HG03108 (cell line): ENCODE measurements around the gene SURF4.
"Not testable (repeated sequence)": the region's sequence is repeated elsewhere in the genome, so short reads cannot be mapped to it uniquely, and the experiment has no call there.

Experiments used
- ATAC-seq: cut with Tn5 transposase; IDR thresholded peaks from one replicate; pipeline ENCODE4 v1.9.1; 2021; ENCODE audit warnings: moderate library complexity; ENCODE audit not compliant: unreplicated experiment

Gene SURF4

GRCh38 chr9:133335924-133336811 lies 39.7 kb downstream of the SURF4 start, which contains the start of gene SURF6:
SURF6 (minus strand) TSS chr9:133336188; CDS start chr9:133336132, 56 bp downstream.
- ATAC-seq, result peak; percentile 76

GRCh38 chr9:133334888-133335287 lies 41.0 kb downstream of the SURF4 start:
- ATAC-seq, result not testable (repeated sequence)

- ATAC-seq, result no peak
Measured at GRCh38 chr9:133334161-133334560, 41.7 kb downstream of the SURF4 start.

GRCh38 chr9:133333566-133333965 lies 42.3 kb downstream of the SURF4 start:
- no peak for ATAC-seq

- no peak for ATAC-seq
Measured at GRCh38 chr9:133333011-133333410, 42.8 kb downstream of the SURF4 start.

- no peak for ATAC-seq
Measured at GRCh38 chr9:133332381-133332730, 43.5 kb downstream of the SURF4 start.

- ATAC-seq, result no peak
Measured at GRCh38 chr9:133331641-133332380, 44.0 kb downstream of the SURF4 start.

- no peak for ATAC-seq
Measured at GRCh38 chr9:133331221-133331620, 44.6 kb downstream of the SURF4 start.

GRCh38 chr9:133329306-133330156 lies 46.3 kb downstream of the SURF4 start:
- not testable (repeated sequence) for ATAC-seq

- ATAC-seq, result no peak
Measured at GRCh38 chr9:133327834-133328484, 47.9 kb downstream of the SURF4 start.

- not testable (repeated sequence) for ATAC-seq
Measured at GRCh38 chr9:133327021-133327420, 48.8 kb downstream of the SURF4 start.

GRCh38 chr9:133323991-133324703 lies 51.7 kb downstream of the SURF4 start:
- no peak for ATAC-seq

- ATAC-seq, result no peak
Measured at GRCh38 chr9:133323211-133323610, 52.6 kb downstream of the SURF4 start.

- ATAC-seq, result no peak
Measured at GRCh38 chr9:133322701-133323100, 53.2 kb downstream of the SURF4 start.

- ATAC-seq, result no peak
Measured at GRCh38 chr9:133321411-133321935, 54.4 kb downstream of the SURF4 start.

GRCh38 chr9:133320421-133320881 lies 55.4 kb downstream of the SURF4 start:
- ATAC-seq, result no peak

GRCh38 chr9:133317551-133317950 lies 58.3 kb downstream of the SURF4 start:
- ATAC-seq, result not testable (repeated sequence)

- ATAC-seq, result no peak
Measured at GRCh38 chr9:133315997-133316396, 59.9 kb downstream of the SURF4 start.
